ENCODE data around the gene NFIA. TPM values are rescaled to one million over a fixed set of nuclear protein-coding genes. Genes with fewer than 3 reads are reported as not detected.

The NFIA gene
- total RNA-seq, 1 donor from 2014 or later = 1.5 TPM

DNA sequence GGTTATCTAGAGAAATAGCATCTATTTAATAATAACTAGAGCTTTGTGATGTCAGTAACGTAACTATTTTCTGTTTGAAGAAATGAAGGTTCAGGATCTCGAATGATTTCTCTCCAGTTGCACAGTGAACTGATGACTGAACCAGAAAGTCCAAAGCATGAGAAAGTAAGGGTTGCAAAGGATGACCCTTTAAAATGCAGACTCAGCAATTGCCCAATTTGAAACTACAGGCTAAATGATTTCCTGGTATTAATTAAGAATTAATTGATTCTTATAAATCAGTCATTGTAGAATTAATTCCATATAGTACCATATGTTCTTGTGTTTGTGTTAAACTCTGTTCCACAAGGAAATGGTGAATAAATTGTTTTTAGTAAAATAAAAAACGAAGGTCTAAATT is 318.6 kb downstream of the NFIA start:
- H3K27ac Mint-ChIP-seq = no peak overlapping the region
- intact Hi-C loops (cut with micrococcal nuclease) = no loop called here
- no peaks in the 10 kb centered on the region for H3K9me3 Mint-ChIP-seq
- H3K4me1 Mint-ChIP-seq (ENCODE audit: low read depth) = no peaks in the 10 kb centered on the region
- H3K36me3 Mint-ChIP-seq (ENCODE audit: low read depth) = no peaks in the 10 kb centered on the region
- peaks cover 24% of the 10 kb centered on the region for H3K27me3 Mint-ChIP-seq (ENCODE audit: low read depth)
- no peak for DNase-seq (ENCODE audit: low spot score)
- H3K4me3 Mint-ChIP-seq (ENCODE audit: low read depth) = no peak overlapping the region

GRCh38 chr1:61403679-61404596 is 321.6 kb downstream of the NFIA start:
- H3K27me3 Mint-ChIP-seq (ENCODE audit: low read depth) = peaks cover 24% of the 10 kb centered on the region
- no peak for DNase-seq (ENCODE audit: low spot score)
- H3K9me3 Mint-ChIP-seq = no peaks in the 10 kb centered on the region
- no peaks in the 10 kb centered on the region for H3K36me3 Mint-ChIP-seq (ENCODE audit: low read depth)
- no peak overlapping the region for H3K4me3 Mint-ChIP-seq (ENCODE audit: low read depth)
- H3K4me1 Mint-ChIP-seq (ENCODE audit: low read depth) = no peaks in the 10 kb centered on the region
- intact Hi-C loops (cut with micrococcal nuclease) = no loop called here
- H3K27ac Mint-ChIP-seq = no peak overlapping the region

- peaks cover 26% of the 10 kb centered on the region for H3K27me3 Mint-ChIP-seq (ENCODE audit: low read depth)
Measured at GRCh38 chr1:61404597-61405376, 322.4 kb downstream of the NFIA start.

DNA sequence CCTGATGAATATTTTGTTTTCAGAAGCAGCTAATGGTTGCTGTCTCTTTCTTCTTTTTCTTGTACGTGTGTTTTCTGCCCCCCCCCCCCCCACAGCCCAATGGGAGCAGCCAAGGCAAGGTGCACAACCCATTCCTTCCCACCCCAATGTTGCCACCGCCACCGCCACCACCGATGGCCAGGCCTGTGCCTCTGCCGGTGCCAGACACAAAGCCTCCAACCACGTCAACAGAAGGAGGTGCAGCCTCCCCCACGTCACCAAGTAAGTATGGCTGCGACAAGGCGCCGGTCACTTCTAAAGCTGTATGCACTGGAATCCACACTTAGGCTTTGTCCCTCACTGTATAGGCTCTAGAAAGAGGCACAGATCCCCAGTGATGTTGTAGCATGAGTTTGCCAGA is 324.1 kb downstream of the NFIA start:
- Mint-ChIP-seq H3K27me3 (ENCODE audit: low read depth) (peaks cover 21% of the 10 kb centered on the region), H3K4me1 (ENCODE audit: low read depth) (no peaks in the 10 kb centered on the region), H3K4me3 (ENCODE audit: low read depth) (no peak overlapping the region), H3K9me3 (no peaks in the 10 kb centered on the region), H3K36me3 (ENCODE audit: low read depth) (no peaks in the 10 kb centered on the region), H3K27ac (no peak overlapping the region)
- intact Hi-C loops (cut with micrococcal nuclease) = no loop called here
- DNase-seq (ENCODE audit: low spot score) = no peak

More at GRCh38 chr1:61404597-61405376, 322.4 kb downstream of the NFIA start:
- no peak overlapping the region for H3K27ac Mint-ChIP-seq
- H3K4me1 Mint-ChIP-seq (ENCODE audit: low read depth) = no peaks in the 10 kb centered on the region
- DNase-seq (ENCODE audit: low spot score) = no peak
- H3K4me3 Mint-ChIP-seq (ENCODE audit: low read depth) = no peak overlapping the region
- no peaks in the 10 kb centered on the region for H3K36me3 Mint-ChIP-seq (ENCODE audit: low read depth)
- intact Hi-C loops (cut with micrococcal nuclease) = no loop called here
- no peaks in the 10 kb centered on the region for H3K9me3 Mint-ChIP-seq

DNA sequence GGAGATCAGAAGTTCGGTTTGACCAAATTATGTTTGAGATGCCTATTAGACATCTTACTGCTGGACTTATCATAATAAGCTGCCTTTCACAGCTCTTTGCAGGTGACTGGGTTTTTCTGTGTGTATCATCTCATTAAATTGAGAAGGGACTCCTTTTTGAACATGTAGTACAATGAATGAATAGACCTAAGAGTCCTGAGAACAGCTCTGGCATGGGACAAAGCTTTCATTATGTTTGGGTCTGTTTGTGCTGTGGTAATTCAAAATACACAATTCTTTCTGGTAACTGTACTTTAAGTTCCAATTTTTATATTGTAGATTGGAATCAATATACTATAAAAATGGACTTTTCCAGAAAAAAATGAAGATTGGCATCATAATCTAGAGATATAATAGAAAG is 330.2 kb downstream of the NFIA start:
- no peak overlapping the region for H3K27ac Mint-ChIP-seq
- no peaks in the 10 kb centered on the region for H3K4me1 Mint-ChIP-seq (ENCODE audit: low read depth)
- intact Hi-C loops (cut with micrococcal nuclease) = no loop called here
- H3K27me3 Mint-ChIP-seq (ENCODE audit: low read depth) = peaks cover 2% of the 10 kb centered on the region
- no peaks in the 10 kb centered on the region for H3K36me3 Mint-ChIP-seq (ENCODE audit: low read depth)
- no peak for DNase-seq (ENCODE audit: low spot score)
- H3K4me3 Mint-ChIP-seq (ENCODE audit: low read depth) = no peak overlapping the region
- no peaks in the 10 kb centered on the region for H3K9me3 Mint-ChIP-seq

DNA sequence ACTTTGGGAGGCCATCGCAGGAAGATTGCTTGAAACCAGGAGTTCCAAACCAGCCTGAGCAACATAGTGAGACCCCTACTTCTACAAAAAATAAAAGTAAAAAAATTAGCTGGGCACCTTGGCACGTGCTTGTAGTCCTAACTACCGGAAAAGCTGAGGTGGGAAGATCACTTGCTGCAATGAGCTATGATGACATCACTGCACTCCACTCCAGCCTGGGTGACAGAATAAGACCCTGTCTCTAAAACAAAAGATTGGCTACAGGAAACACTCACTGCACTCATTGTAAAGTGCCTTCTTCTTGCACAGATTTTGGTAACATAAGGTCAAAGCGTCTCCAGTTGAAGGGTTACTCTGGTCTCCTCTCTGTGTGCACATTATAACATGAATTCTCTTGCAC is 336.8 kb downstream of the NFIA start:
- no peaks in the 10 kb centered on the region for H3K4me1 Mint-ChIP-seq (ENCODE audit: low read depth)
- no peaks in the 10 kb centered on the region for H3K9me3 Mint-ChIP-seq
- H3K4me3 Mint-ChIP-seq (ENCODE audit: low read depth) = no peak overlapping the region
- H3K36me3 Mint-ChIP-seq (ENCODE audit: low read depth) = no peaks in the 10 kb centered on the region
- no peak overlapping the region for H3K27ac Mint-ChIP-seq
- peaks cover 2% of the 10 kb centered on the region for H3K27me3 Mint-ChIP-seq (ENCODE audit: low read depth)
- intact Hi-C loops (cut with micrococcal nuclease) = no loop called here
- no peak for DNase-seq (ENCODE audit: low spot score)

DNA sequence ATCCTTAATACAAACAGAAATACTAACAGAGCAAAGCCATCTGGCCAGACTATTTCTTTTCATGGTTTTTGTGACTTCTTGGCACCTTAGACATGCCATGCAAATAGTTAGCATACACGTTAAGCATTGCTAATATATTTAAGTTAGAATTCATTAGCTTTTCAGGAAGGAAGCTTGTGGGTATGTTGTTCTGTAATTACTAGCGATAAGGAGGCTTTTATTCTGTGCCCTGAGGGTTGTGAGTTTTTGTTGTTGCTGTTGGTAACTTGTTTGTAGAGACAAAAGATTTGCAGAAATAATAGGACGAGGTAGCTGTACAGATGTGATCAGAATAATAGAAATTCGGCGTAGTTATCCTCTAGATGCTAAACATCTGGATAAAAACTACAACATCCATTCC is 337.3 kb downstream of the NFIA start:
- DNase-seq (ENCODE audit: low spot score) = no peak
- no peaks in the 10 kb centered on the region for H3K4me1 Mint-ChIP-seq (ENCODE audit: low read depth)
- H3K36me3 Mint-ChIP-seq (ENCODE audit: low read depth) = no peaks in the 10 kb centered on the region
- no peaks in the 10 kb centered on the region for H3K9me3 Mint-ChIP-seq
- intact Hi-C loops (cut with micrococcal nuclease) = no loop called here
- H3K27ac Mint-ChIP-seq = no peak overlapping the region
- peaks cover 2% of the 10 kb centered on the region for H3K27me3 Mint-ChIP-seq (ENCODE audit: low read depth)
- H3K4me3 Mint-ChIP-seq (ENCODE audit: low read depth) = no peak overlapping the region

DNA sequence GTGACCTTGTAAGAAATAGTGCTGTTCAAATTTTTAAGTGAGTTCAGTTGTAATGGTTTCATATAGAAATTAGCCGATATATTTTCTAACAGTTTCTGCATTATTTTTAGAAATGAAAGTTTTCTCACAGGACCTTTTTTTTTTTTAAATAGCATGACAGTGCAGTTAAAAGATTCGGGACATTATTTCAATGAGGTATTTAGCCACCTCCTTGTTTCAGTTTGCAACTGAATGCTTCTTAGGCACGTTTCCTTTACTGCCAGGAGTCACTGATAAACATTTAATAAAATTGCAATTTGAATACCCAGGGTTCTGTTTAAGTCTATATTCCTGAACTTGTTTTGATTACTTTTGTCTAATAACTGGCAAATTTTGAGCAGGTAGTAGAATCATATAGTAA is 337.9 kb downstream of the NFIA start:
- Mint-ChIP-seq H3K4me3 (ENCODE audit: low read depth) (no peak overlapping the region), H3K27me3 (ENCODE audit: low read depth) (peaks cover 2% of the 10 kb centered on the region), H3K4me1 (ENCODE audit: low read depth) (no peaks in the 10 kb centered on the region), H3K9me3 (no peaks in the 10 kb centered on the region), H3K36me3 (ENCODE audit: low read depth) (no peaks in the 10 kb centered on the region), H3K27ac (no peak overlapping the region)
- DNase-seq (ENCODE audit: low spot score) = no peak
- intact Hi-C loops (cut with micrococcal nuclease) = no loop called here

DNA sequence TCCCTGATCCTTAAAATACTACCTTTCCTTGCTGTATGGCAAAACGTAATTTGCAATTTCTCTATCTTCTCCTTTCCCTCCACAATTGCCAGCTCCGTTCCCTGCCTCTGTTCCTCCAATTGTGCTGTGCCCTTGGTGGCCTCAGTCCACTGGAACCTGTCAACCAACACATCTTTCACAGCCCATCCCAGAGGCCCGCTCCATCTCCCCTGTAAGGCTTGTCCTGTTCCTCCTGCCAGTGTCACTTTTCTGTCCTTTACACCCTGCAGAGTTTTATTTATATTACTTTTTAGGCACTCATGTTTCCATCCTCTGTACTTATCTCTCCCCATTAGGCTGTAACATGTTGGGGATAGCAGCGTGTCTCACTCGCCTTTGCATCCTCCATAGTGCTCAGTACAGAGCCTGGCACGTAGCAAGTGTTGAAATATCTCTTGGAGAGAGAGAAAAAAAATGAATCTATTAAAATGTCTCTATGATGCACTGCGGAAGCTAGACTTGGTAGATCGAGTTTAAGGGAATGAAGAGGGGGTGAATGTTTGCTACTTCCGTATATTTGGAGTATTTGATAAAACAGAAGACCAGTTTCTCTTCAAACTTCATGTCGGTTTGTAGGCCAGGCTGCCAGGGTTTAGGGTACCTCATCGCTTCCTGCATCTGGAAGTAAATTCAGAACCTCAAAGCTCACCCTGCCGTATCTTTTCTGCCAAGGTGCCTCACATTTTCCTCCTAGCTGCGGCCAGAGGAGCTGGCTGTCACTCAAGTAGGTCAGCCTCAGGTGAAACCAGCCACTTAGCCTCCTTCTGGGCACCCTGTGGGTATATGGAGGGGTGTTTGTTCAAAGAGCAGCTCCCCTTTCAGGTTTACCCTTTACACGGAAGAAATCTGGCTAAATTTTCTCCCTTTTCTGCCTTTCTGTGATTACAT is 338.8 kb downstream of the NFIA start:
- no peak overlapping the region for H3K27ac Mint-ChIP-seq
- no peak overlapping the region for H3K4me3 Mint-ChIP-seq (ENCODE audit: low read depth)
- no peaks in the 10 kb centered on the region for H3K36me3 Mint-ChIP-seq (ENCODE audit: low read depth)
- DNase-seq (ENCODE audit: low spot score) = no peak
- intact Hi-C loops (cut with micrococcal nuclease) = no loop called here
- no peaks in the 10 kb centered on the region for H3K4me1 Mint-ChIP-seq (ENCODE audit: low read depth)
- H3K9me3 Mint-ChIP-seq = no peaks in the 10 kb centered on the region
- H3K27me3 Mint-ChIP-seq (ENCODE audit: low read depth) = peaks cover 2% of the 10 kb centered on the region

DNA sequence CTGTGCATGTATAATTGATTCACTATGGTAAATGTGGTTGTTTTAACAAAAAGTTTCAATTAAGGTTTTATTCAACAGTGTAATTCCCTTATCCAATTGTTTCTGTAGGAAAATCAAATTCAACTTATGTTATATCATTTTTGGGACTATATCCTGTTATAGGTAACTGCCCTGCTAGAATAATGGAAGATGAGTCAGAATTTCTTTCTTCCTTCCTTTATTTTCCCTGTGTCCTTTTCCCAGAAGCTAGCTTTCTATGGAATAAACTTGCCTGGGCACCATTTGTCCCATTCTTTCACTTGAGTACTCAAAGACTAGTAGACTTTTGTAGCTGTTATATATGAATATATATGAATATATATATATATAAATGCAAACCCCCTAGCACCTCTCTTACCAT is 341.3 kb downstream of the NFIA start:
- Mint-ChIP-seq H3K36me3 (ENCODE audit: low read depth) (no peaks in the 10 kb centered on the region), H3K27ac (no peak overlapping the region), H3K4me1 (ENCODE audit: low read depth) (no peaks in the 10 kb centered on the region), H3K4me3 (ENCODE audit: low read depth) (no peak overlapping the region), H3K27me3 (ENCODE audit: low read depth) (peaks cover 2% of the 10 kb centered on the region), H3K9me3 (no peaks in the 10 kb centered on the region)
- DNase-seq (ENCODE audit: low spot score) = no peak
- intact Hi-C loops (cut with micrococcal nuclease) = no loop called here

DNA sequence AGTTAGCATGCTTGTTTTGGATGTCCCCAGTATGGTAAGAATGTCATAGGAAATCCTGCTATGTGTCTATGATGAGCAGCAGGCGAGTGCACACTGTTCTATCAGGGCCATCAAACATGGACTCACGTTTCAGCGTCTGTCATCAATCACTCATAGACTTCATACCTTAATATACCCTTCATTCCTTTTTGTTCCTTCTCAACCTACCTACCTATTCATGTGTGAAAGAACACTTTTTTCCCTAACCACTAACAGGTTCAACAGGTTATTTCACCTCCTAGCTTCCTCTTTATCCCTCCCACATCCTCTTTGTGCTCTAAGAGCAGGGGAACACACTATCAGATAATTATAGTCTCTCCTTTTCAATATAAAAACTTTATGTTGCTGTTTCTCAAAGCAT is 342.0 kb downstream of the NFIA start:
- no peaks in the 10 kb centered on the region for H3K36me3 Mint-ChIP-seq (ENCODE audit: low read depth)
- no peaks in the 10 kb centered on the region for H3K4me1 Mint-ChIP-seq (ENCODE audit: low read depth)
- no peaks in the 10 kb centered on the region for H3K9me3 Mint-ChIP-seq
- H3K27ac Mint-ChIP-seq = no peak overlapping the region
- no peak for DNase-seq (ENCODE audit: low spot score)
- H3K27me3 Mint-ChIP-seq (ENCODE audit: low read depth) = peaks cover 2% of the 10 kb centered on the region
- intact Hi-C loops (cut with micrococcal nuclease) = no loop called here
- H3K4me3 Mint-ChIP-seq (ENCODE audit: low read depth) = no peak overlapping the region

- Mint-ChIP-seq H3K27me3 (ENCODE audit: low read depth) (peaks cover 4% of the 10 kb centered on the region), H3K27ac (no peak overlapping the region), H3K36me3 (ENCODE audit: low read depth) (no peaks in the 10 kb centered on the region), H3K9me3 (no peaks in the 10 kb centered on the region), H3K4me1 (ENCODE audit: low read depth) (no peaks in the 10 kb centered on the region), H3K4me3 (ENCODE audit: low read depth) (no peak overlapping the region)
- intact Hi-C loops (cut with micrococcal nuclease) = no loop called here
- no peak for DNase-seq (ENCODE audit: low spot score)
Measured at GRCh38 chr1:61425040-61425439, 342.7 kb downstream of the NFIA start.

Measured in activated T-helper 2 cell treated with anti-CD3 and anti-CD28 coated beads, Interferon-gamma antibody, Interleukin-2, Interleukin-4, amounts not matched to agents 10 μg/mL and 5 μg/mL and 100 μg/mL, durations not matched to agents 14 hours and 24 hours and 36 hours (primary cell).